GM10248 (cell line): ENCODE results near the gene SEMA3A.

ENCODE experiments used
- CTCF ChIA-PET: fragments of 300-600 bp; sonication (Branson Sonifier 250); formaldehyde crosslinking; extraction: SDS; loops from one replicate; lab custom pipeline; 2021; ENCODE audit warnings: antibody characterized with exemption; lab: Yijun Ruan, JAX
- POLR2A ChIA-PET: fragments of 350-650 bp; sonication (Branson Sonifier 250); formaldehyde crosslinking; extraction: SDS; loops from one replicate; lab custom pipeline; 2020; ENCODE audit warnings: antibody characterized with exemption; lab: Yijun Ruan, JAX
- DNase-seq: peaks from one replicate; pipeline ENCODE4 v3.0.0; 2012; ENCODE audit errors: extremely low spot score
- TF ChIP-seq, protein P1 (sequence below): IDR thresholded peaks from 2 replicates; pipeline ENCODE4 v1.5.1; 2012; ENCODE audit warnings: mild to moderate bottlenecking, low read depth; ENCODE audit errors: extremely low read depth, missing control alignments, control extremely low read depth

SEMA3A gene

DNA sequence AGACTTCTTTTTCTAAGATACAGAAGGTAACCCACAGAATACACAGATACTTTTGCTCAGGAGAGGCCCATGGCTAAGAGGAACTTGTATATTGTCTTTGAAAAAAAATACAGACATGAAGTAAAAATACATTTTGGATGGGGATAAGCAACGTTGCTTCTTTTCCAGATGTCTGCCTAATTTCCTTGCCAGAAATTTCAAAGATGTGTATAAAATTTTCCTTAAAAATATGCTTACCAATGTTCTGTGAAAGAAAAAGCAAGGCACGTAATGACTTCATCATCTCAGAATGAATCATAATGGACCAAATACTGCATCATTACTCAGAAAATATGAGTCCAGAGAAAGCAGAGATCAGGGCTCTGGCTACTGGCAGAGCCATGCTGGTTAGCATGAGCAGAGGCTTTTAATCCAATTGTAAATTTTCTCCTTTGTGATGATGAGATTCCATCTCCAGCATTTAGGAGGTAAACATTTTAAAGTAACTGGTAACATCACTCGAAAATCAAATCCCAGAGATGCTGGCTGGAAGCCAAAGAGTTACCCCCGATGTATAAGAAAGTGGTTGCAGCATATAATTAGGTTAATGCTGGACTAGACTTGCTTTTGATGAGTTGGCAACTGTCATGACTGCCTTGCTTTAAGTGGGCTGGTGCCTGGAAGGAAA, 272.5 kb downstream of the SEMA3A start:
- TF ChIP-seq, protein P1, sequence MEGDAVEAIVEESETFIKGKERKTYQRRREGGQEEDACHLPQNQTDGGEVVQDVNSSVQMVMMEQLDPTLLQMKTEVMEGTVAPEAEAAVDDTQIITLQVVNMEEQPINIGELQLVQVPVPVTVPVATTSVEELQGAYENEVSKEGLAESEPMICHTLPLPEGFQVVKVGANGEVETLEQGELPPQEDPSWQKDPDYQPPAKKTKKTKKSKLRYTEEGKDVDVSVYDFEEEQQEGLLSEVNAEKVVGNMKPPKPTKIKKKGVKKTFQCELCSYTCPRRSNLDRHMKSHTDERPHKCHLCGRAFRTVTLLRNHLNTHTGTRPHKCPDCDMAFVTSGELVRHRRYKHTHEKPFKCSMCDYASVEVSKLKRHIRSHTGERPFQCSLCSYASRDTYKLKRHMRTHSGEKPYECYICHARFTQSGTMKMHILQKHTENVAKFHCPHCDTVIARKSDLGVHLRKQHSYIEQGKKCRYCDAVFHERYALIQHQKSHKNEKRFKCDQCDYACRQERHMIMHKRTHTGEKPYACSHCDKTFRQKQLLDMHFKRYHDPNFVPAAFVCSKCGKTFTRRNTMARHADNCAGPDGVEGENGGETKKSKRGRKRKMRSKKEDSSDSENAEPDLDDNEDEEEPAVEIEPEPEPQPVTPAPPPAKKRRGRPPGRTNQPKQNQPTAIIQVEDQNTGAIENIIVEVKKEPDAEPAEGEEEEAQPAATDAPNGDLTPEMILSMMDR, result no peak
- POLR2A ChIA-PET, result no interaction called here
- CTCF ChIA-PET, result interaction anchor here (1.2 kb wide), 1 partner anchor 14 kb away, joined by 3 read pairs; no protein-coding TSS in a partner anchor
- DNase-seq, result no peak

DNA sequence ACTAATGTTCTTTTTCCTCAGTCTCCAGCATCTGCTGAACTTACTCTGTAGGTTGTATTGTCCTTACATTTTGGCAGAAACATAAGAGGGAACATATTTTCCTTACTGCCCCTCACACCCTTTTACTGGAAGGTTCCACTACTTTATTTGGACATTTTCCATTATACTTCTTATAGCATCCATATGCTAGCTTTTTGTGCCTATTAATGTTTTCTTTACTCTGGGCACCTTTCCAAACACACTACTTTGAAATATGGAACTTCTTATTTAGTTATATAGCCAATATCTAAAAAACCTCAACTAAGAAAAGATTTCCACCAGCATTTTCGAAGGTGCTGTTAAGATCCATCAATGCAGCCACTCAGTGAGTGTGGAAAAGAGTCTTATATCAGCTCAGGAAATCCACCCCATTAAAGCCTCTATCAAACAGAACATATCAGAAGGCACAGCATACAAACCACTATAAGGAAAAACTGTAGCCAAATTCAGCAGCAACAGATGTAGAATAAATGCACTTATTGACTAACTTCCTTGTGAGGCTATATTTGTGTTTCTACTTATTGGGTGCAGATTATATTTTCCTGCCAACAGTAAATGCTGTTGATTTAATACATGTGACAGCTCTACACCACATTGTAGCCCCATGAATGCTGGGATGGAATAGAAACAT, 273.2 kb downstream of the SEMA3A start:
- TF ChIP-seq, protein P1, result no peak
- POLR2A ChIA-PET, result no interaction called here
- CTCF ChIA-PET, result interaction anchor here (1.2 kb wide), 1 partner anchor 14 kb away, joined by 3 read pairs; no protein-coding TSS in a partner anchor
- no peak for DNase-seq

DNA sequence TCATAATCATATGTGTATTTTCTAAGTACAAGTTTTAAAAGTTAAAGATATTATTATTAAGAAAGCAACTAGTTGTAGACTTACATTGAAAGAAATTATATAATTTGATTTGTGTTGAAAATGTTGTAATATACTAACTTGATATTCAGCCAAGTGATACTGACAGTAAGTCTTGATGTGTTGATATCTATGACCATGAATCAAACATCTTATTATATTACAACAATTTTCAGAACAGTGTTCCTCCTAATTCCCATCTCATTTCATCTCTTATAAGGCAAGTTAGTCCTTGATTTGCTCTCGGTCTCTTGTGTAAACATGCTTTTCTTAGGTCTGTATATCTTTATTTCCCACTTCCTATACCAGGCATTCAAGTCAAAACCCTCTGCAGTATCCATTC, 276.4 kb downstream of the SEMA3A start:
- POLR2A ChIA-PET, result no interaction called here
- TF ChIP-seq, protein P1, result no peak
- DNase-seq, result no peak
- CTCF ChIA-PET, result no interaction called here

DNA sequence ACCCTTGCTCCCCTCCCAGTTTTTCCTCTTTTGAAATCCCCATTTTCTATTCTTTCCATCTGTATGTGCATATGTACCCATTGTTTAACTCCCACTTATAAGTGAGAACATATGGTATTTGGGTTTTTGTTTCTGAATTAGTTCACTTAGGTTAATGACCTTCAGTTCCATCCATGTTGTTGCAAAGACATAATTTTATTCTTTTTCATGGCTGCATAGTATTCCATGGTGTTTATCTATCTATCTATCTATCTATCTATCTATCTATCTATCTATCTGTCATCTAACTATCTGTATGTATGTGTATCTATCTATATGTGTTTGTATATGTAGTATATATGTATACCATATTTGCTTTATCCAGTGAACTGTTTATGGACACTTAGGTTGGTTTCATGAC, 281.4 kb downstream of the SEMA3A start:
- no peak for DNase-seq
- CTCF ChIA-PET, result interaction anchor here (0.6 kb wide), 1 partner anchor 21 kb away, joined by 3 read pairs; no protein-coding TSS in a partner anchor
- POLR2A ChIA-PET, result no interaction called here
- TF ChIP-seq, protein P1, result no peak

DNA sequence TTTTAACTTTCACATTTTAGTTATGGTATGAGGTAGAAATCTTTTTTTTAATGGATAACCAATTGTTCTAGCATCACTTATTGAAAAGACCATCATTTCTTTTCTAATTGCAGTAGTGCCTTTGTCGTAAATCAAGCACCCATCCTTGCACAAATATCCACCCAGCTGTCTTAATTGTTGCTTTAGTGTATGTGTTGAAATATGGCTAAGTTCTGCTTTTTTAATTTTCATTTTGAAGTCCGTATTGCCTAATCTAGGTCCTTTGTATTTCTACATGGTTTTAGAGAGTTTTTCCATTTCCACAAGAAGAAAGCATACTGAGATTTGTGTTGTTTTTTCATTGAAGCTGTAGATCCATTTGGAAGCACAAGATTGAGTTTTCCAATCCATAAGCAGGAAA, 286.1 kb downstream of the SEMA3A start:
- ChIA-PET CTCF (no interaction called here), POLR2A (no interaction called here)
- DNase-seq, result no peak
- TF ChIP-seq, protein P1, result no peak
